Astrocyte (in vitro differentiated cells and primary cell): ENCODE results near the gene EIF4E1B. TPM values are rescaled to one million over a fixed set of nuclear protein-coding genes. Genes with fewer than 3 reads are reported as not detected.

ENCODE experiments used
- DNase-seq: peaks from one replicate; pipeline ENCODE4 v3.0.0-alpha.2; 2010; ENCODE audit warnings: low read depth
- FAIRE-seq: peaks from 2 replicates; lab custom pipeline; 2011; peaks lifted over from hg19 to GRCh38; lab: Jason Lieb, UNC
- H2AFZ ChIP-seq: 2 replicates; pipeline ENCODE4 v1.6.0; 2012; ENCODE audit warnings: low read depth, low read length, inconsistent platforms
- H3K27ac ChIP-seq: 2 replicates; pipeline ENCODE4 v1.5.1; 2011; ENCODE audit warnings: low read depth, low read length, inconsistent platforms
- H3K27me3 ChIP-seq: 2 replicates; pipeline ENCODE4 v1.6.0; 2011; ENCODE audit warnings: low read length, inconsistent platforms; ENCODE audit not compliant: insufficient read depth
- H3K36me3 ChIP-seq: 2 replicates; pipeline ENCODE4 v1.5.1; 2011; ENCODE audit warnings: low read length, inconsistent platforms; ENCODE audit not compliant: insufficient read depth
- H3K4me1 ChIP-seq: 2 replicates; pipeline ENCODE4 v1.5.1; 2011; ENCODE audit warnings: low read length, inconsistent platforms; ENCODE audit not compliant: insufficient read depth
- H3K4me2 ChIP-seq: 2 replicates; pipeline ENCODE4 v1.6.0; 2012; ENCODE audit warnings: low read length, inconsistent platforms
- H3K4me3 ChIP-seq: 2 replicates; pipeline ENCODE4 v1.5.1; 2011; ENCODE audit warnings: low read depth, mild to moderate bottlenecking, low read length, inconsistent platforms; ENCODE audit not compliant: insufficient read depth
- H3K79me2 ChIP-seq: 2 replicates; pipeline ENCODE4 v1.6.0; 2012; ENCODE audit warnings: mild to moderate bottlenecking, low read length, inconsistent platforms; ENCODE audit not compliant: insufficient read depth
- H3K9ac ChIP-seq: 2 replicates; pipeline ENCODE4 v1.6.0; 2012; ENCODE audit warnings: mild to moderate bottlenecking, low read length, inconsistent platforms
- H3K9me3 ChIP-seq: 2 replicates; pipeline ENCODE4 v1.5.1; 2012; ENCODE audit warnings: low read depth, mild to moderate bottlenecking, low read length, inconsistent platforms; ENCODE audit not compliant: insufficient read depth
- H4K20me1 ChIP-seq: 2 replicates; pipeline ENCODE4 v1.6.0; 2012; ENCODE audit warnings: low read length, inconsistent platforms; ENCODE audit not compliant: insufficient read depth
- H3K27ac Mint-ChIP-seq: one replicate; pipeline ENCODE4 v1.8.0; 2021; ENCODE audit warnings: mild to moderate bottlenecking, mixed read lengths; ENCODE audit not compliant: unreplicated experiment
- H3K27me3 Mint-ChIP-seq: one replicate; pipeline ENCODE4 v1.8.0; 2021; ENCODE audit warnings: low read depth, mixed read lengths; ENCODE audit not compliant: unreplicated experiment
- H3K36me3 Mint-ChIP-seq: one replicate; pipeline ENCODE4 v1.8.0; 2021; ENCODE audit warnings: low read depth, mixed read lengths; ENCODE audit not compliant: unreplicated experiment
- H3K4me1 Mint-ChIP-seq: one replicate; pipeline ENCODE4 v1.8.0; 2021; ENCODE audit warnings: low read depth, mixed read lengths; ENCODE audit not compliant: unreplicated experiment
- H3K4me3 Mint-ChIP-seq: one replicate; pipeline ENCODE4 v1.8.0; 2021; ENCODE audit warnings: mild to moderate bottlenecking, moderate library complexity, mixed read lengths; ENCODE audit not compliant: unreplicated experiment
- H3K9me3 Mint-ChIP-seq: one replicate; pipeline ENCODE4 v1.8.0; 2021; ENCODE audit warnings: mild to moderate bottlenecking, mixed read lengths; ENCODE audit not compliant: unreplicated experiment
- EZH2 ChIP-seq: IDR thresholded peaks from 2 replicates; pipeline ENCODE4 v1.6.1; 2012; ENCODE audit warnings: mild to moderate bottlenecking, low read length, inconsistent platforms; ENCODE audit not compliant: insufficient read depth
- total RNA-seq: library from RNA; stranded (reverse); gene quantifications from 2 replicates; pipeline ENCODE4 v1.2.1, GENCODE V29; 2021
- TF ChIP-seq, protein P1 (sequence below): IDR thresholded peaks from 2 replicates; pipeline ENCODE4 v1.5.1; 2011; ENCODE audit warnings: low read depth, mild to moderate bottlenecking, inconsistent platforms, low read length, moderate library complexity; ENCODE audit not compliant: insufficient read depth

EIF4E1B gene
- total RNA-seq, 1 donor from 2014 or later = not detected

DNA sequence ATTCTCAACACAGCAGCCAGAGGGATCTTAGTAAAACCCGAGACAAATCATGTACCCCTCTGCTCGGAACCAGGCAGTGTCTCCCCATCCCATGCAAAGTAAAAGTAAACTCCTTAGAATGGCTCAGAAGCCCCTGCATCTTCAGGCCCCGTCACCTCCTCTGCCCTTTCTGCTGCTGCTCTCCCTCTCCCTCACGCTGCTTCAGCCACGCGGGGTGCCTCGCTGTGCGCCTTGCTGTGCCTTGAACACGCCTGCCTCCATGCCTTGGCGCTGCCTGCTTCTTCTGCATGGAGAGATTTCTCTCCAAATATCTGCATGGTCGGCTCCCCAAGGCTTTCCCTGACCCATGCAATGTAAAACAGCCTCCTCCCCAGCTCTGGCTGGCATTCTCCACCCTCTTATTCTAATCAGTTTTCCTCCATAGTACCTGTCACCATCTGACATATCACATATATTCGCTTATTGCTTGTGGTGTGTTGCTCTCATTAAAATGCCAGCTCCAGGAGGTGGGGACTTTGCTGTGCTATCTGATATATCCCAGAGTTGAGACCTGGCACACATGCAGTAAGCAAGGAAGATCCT is 28.5 kb upstream of the EIF4E1B start:
- no peaks in the 10 kb centered on the region for H3K27me3 ChIP-seq
- Mint-ChIP-seq H3K27ac (no peak overlapping the region), H3K27me3 (peaks cover 26% of the 10 kb centered on the region), H3K4me1 (peaks cover 11% of the 10 kb centered on the region), H3K36me3 (peaks cover 9% of the 10 kb centered on the region), H3K4me3 (no peak overlapping the region), H3K9me3 (peaks cover 3% of the 10 kb centered on the region)
- peaks cover 41% of the 10 kb centered on the region for H4K20me1 ChIP-seq
- DNase-seq = no peak
- H3K36me3 ChIP-seq = no peaks in the 10 kb centered on the region
- H3K4me1 ChIP-seq = no peaks in the 10 kb centered on the region
- TF ChIP-seq, protein P1, sequence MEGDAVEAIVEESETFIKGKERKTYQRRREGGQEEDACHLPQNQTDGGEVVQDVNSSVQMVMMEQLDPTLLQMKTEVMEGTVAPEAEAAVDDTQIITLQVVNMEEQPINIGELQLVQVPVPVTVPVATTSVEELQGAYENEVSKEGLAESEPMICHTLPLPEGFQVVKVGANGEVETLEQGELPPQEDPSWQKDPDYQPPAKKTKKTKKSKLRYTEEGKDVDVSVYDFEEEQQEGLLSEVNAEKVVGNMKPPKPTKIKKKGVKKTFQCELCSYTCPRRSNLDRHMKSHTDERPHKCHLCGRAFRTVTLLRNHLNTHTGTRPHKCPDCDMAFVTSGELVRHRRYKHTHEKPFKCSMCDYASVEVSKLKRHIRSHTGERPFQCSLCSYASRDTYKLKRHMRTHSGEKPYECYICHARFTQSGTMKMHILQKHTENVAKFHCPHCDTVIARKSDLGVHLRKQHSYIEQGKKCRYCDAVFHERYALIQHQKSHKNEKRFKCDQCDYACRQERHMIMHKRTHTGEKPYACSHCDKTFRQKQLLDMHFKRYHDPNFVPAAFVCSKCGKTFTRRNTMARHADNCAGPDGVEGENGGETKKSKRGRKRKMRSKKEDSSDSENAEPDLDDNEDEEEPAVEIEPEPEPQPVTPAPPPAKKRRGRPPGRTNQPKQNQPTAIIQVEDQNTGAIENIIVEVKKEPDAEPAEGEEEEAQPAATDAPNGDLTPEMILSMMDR = no peak
- no peak for TF ChIP-seq EZH2
- H2AFZ ChIP-seq = no peak overlapping the region
- H3K79me2 ChIP-seq = no peaks in the 10 kb centered on the region
- H3K9ac ChIP-seq = no peak overlapping the region
- no peak overlapping the region for H3K4me3 ChIP-seq
- no peak overlapping the region for H3K27ac ChIP-seq
- no peak for FAIRE-seq
- no peak overlapping the region for H3K4me2 ChIP-seq
- no peaks in the 10 kb centered on the region for H3K9me3 ChIP-seq

DNA sequence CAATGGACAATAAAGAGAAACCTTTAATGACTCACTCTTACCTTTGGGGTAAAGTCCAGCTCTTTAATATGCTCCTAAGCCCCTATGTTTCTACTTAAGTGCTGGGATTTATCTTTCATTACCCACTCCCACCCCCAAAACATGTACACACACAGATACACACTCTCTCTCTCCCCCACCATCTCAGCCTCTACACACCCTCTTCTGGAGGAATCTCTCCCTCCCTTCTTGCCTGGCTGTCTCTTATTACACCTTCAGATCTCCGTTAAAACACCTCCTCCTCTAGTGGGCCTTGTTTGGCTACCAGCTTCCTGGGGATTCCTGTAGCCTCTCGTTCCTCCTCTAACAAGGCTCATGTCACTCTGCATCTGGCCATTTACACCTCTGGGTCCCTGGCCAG is 27.4 kb upstream of the EIF4E1B start:
- no peak overlapping the region for H3K4me3 ChIP-seq
- Mint-ChIP-seq H3K27ac (no peak overlapping the region), H3K9me3 (peaks cover 3% of the 10 kb centered on the region), H3K4me1 (peaks cover 11% of the 10 kb centered on the region), H3K36me3 (peaks cover 9% of the 10 kb centered on the region), H3K27me3 (peaks cover 22% of the 10 kb centered on the region), H3K4me3 (no peak overlapping the region)
- DNase-seq (no peak), FAIRE-seq (no peak)
- H4K20me1 ChIP-seq = peaks cover 50% of the 10 kb centered on the region
- no peaks in the 10 kb centered on the region for H3K36me3 ChIP-seq
- no peaks in the 10 kb centered on the region for H3K9me3 ChIP-seq
- no peak overlapping the region for H2AFZ ChIP-seq
- no peak overlapping the region for H3K27ac ChIP-seq
- peaks cover under 1% of the 10 kb centered on the region for H3K79me2 ChIP-seq
- no peak overlapping the region for H3K4me2 ChIP-seq
- no peaks in the 10 kb centered on the region for H3K27me3 ChIP-seq
- no peak overlapping the region for H3K9ac ChIP-seq
- no peaks in the 10 kb centered on the region for H3K4me1 ChIP-seq
- TF ChIP-seq, protein P1 = no peak

DNA sequence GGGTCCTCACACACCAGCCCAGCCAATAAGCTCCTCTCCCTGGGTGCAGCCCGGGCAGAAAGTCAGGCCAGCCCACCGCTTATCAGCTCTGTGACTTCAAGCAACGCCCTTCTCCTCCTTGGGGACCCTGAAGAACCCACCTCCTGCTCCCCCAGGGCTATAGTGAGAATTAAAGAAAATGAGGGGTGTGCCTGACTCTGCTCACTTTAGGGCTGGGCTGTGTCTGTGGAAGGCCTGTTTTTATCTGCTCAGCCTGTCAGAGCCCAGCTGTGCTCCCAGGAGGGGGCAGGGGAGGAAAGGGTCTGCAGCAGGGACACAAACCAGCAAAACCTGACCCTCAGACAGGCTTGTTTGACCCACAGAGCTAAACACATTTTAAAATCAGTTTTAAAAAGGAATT is 24.4 kb upstream of the EIF4E1B start:
- H3K9me3 Mint-ChIP-seq = no peaks in the 10 kb centered on the region

More for the DNA sequence above, 24.4 kb upstream of the EIF4E1B start:
- Mint-ChIP-seq H3K4me3 (no peak overlapping the region), H3K27ac (no peak overlapping the region), H3K36me3 (no peaks in the 10 kb centered on the region), H3K4me1 (peaks cover 10% of the 10 kb centered on the region), H3K27me3 (peaks cover 23% of the 10 kb centered on the region)
- no peak overlapping the region for H3K9ac ChIP-seq
- H3K4me3 ChIP-seq = no peak overlapping the region
- peaks cover 6% of the 10 kb centered on the region for H3K4me1 ChIP-seq
- H3K27me3 ChIP-seq = no peaks in the 10 kb centered on the region
- no peak overlapping the region for H3K4me2 ChIP-seq
- H4K20me1 ChIP-seq = peaks cover 61% of the 10 kb centered on the region
- H3K27ac ChIP-seq = no peak overlapping the region
- no peak for TF ChIP-seq EZH2
- TF ChIP-seq, protein P1 = no peak
- no peaks in the 10 kb centered on the region for H3K36me3 ChIP-seq
- DNase-seq = no peak
- H3K9me3 ChIP-seq = no peaks in the 10 kb centered on the region
- FAIRE-seq = no peak
- peaks cover 9% of the 10 kb centered on the region for H3K79me2 ChIP-seq
- no peak overlapping the region for H2AFZ ChIP-seq
